ENCODE measurements around the gene RFX7. TPM values are rescaled to one million over a fixed set of nuclear protein-coding genes. Genes with fewer than 3 reads are reported as not detected.

The RFX7 gene
- total RNA-seq, 1 experiment from 2014 or later: 34.4 TPM

DNA sequence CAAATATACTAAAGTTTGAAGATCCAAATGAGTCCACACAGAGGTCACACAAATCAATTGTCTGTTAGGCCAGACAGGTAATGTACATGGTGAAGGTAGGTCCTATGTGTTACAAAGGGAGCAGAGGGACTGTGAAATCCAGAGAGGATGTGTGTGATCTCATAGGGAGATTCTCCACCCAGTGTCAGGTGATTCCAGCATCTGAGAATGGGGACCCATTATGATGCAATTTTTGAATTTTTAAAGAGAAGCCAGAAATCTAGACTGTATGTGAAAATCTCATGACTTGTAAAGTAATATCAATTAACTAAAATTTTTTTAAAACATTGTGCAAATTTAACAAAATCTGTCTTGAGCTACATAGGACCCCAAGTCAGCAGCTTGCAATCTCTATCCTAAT, 192.0 kb downstream of the RFX7 start:
- H3K36me3 ChIP-seq (ENCODE audit: insufficient read depth, low read length, poor library complexity, severe bottlenecking): no peaks in the 10 kb centered on the region
- no peaks in the 10 kb centered on the region for H3K9me3 ChIP-seq (ENCODE audit: low read depth, low read length, poor library complexity, severe bottlenecking)
- ChIA-PET POLR2A (ENCODE audit: low non-redundant PET) (no interaction called here), CTCF (no interaction called here)
- H3K4me1 ChIP-seq (ENCODE audit: insufficient read depth, low read length, poor library complexity, severe bottlenecking): no peaks in the 10 kb centered on the region
- intact Hi-C loops (cut with micrococcal nuclease; ENCODE audit: unreplicated experiment): loop anchor here (2.0 to 5.0 kb wide), 2 partner anchors 204 to 403 kb away; no protein-coding TSS in a partner anchor
- H3K4me3 ChIP-seq (ENCODE audit: low read depth, low read length, poor library complexity, severe bottlenecking): no peak overlapping the region
- no peak overlapping the region for H3K27ac ChIP-seq (ENCODE audit: low read depth, low read length, poor library complexity, severe bottlenecking)
- no TSS peak for BruUV-seq (replicated peaks)
- DNase-seq (ENCODE audit: low spot score): no peak
- TF ChIP-seq EZH2 (IDR thresholded peaks at IDR 0.05; ENCODE audit: borderline replicate concordance, low read depth, low read length, poor library complexity, severe bottlenecking): no peak
- TF ChIP-seq, protein P1, sequence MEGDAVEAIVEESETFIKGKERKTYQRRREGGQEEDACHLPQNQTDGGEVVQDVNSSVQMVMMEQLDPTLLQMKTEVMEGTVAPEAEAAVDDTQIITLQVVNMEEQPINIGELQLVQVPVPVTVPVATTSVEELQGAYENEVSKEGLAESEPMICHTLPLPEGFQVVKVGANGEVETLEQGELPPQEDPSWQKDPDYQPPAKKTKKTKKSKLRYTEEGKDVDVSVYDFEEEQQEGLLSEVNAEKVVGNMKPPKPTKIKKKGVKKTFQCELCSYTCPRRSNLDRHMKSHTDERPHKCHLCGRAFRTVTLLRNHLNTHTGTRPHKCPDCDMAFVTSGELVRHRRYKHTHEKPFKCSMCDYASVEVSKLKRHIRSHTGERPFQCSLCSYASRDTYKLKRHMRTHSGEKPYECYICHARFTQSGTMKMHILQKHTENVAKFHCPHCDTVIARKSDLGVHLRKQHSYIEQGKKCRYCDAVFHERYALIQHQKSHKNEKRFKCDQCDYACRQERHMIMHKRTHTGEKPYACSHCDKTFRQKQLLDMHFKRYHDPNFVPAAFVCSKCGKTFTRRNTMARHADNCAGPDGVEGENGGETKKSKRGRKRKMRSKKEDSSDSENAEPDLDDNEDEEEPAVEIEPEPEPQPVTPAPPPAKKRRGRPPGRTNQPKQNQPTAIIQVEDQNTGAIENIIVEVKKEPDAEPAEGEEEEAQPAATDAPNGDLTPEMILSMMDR (conservative IDR thresholded peaks at IDR 0.05; ENCODE audit: low read depth, low read length): no peak
- no peaks in the 10 kb centered on the region for H3K27me3 ChIP-seq (replicated peaks; ENCODE audit: insufficient read depth, low read depth, low read length, poor library complexity)

DNA sequence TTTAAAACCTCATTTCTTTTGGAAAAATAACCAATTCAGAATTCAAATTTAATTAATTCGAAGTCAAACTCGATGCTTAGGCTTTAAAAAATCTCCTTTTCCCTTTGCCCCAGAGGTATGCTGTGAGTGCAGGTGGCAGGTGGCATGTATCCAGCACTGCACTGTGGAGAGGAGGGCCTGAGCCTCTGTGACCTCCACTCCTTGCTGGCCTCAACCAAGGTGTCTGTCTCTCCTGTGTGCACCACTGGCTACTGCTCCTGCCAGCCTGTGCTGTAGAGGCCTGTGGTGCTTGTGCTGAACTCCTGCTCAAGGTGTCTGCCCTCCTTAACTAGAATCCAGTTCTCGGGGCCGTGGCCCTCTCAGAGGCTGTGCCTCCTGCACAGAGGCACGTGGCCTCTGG, 194.1 kb downstream of the RFX7 start:
- no peak overlapping the region for H3K4me3 ChIP-seq (ENCODE audit: low read depth, low read length, poor library complexity, severe bottlenecking)
- H3K27me3 ChIP-seq (replicated peaks; ENCODE audit: insufficient read depth, low read depth, low read length, poor library complexity): no peaks in the 10 kb centered on the region
- H3K9me3 ChIP-seq (ENCODE audit: low read depth, low read length, poor library complexity, severe bottlenecking): no peaks in the 10 kb centered on the region
- H3K27ac ChIP-seq (ENCODE audit: low read depth, low read length, poor library complexity, severe bottlenecking): no peak overlapping the region
- no peaks in the 10 kb centered on the region for H3K36me3 ChIP-seq (ENCODE audit: insufficient read depth, low read length, poor library complexity, severe bottlenecking)
- H3K4me1 ChIP-seq (ENCODE audit: insufficient read depth, low read length, poor library complexity, severe bottlenecking): no peaks in the 10 kb centered on the region
- POLR2A ChIA-PET (ENCODE audit: low non-redundant PET): no interaction called here
- intact Hi-C loops (cut with micrococcal nuclease; ENCODE audit: unreplicated experiment): no loop called here
- CTCF ChIA-PET: no interaction called here
- BruUV-seq (replicated peaks): no TSS peak
- TF ChIP-seq, protein P1 (conservative IDR thresholded peaks at IDR 0.05; ENCODE audit: low read depth, low read length): no peak
- TF ChIP-seq EZH2 (IDR thresholded peaks at IDR 0.05; ENCODE audit: borderline replicate concordance, low read depth, low read length, poor library complexity, severe bottlenecking): no peak
- no peak for DNase-seq (ENCODE audit: low spot score)

DNA sequence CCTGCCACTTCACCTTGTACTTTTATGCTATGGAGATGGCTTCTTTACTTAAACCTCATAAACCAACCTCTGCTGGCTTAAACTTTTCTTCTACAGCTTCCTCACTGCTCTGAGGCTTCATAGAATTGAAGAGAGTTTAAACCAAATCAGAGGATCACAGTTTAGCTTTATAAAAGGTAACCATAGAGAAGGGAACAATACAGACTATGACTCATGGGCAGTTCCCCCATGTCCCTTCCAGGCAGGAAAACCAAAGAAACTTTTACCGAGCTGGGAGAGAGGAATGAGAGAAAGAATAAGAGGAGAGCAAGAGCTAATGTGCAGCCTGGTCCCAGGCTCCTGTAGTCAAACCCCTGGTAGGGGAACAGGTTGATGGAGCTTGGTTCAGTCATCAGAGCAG, 196.3 kb downstream of the RFX7 start:
- ChIA-PET POLR2A (ENCODE audit: low non-redundant PET) (no interaction called here), CTCF (no interaction called here)
- Histone ChIP-seq H3K27me3 (replicated peaks; ENCODE audit: insufficient read depth, low read depth, low read length, poor library complexity) (no peaks in the 10 kb centered on the region), H3K9me3 (ENCODE audit: low read depth, low read length, poor library complexity, severe bottlenecking) (no peaks in the 10 kb centered on the region), H3K36me3 (ENCODE audit: insufficient read depth, low read length, poor library complexity, severe bottlenecking) (no peaks in the 10 kb centered on the region), H3K4me1 (ENCODE audit: insufficient read depth, low read length, poor library complexity, severe bottlenecking) (no peaks in the 10 kb centered on the region), H3K27ac (ENCODE audit: low read depth, low read length, poor library complexity, severe bottlenecking) (no peak overlapping the region), H3K4me3 (ENCODE audit: low read depth, low read length, poor library complexity, severe bottlenecking) (no peak overlapping the region)
- intact Hi-C loops (cut with micrococcal nuclease; ENCODE audit: unreplicated experiment): no loop called here
- no peak for TF ChIP-seq EZH2 (IDR thresholded peaks at IDR 0.05; ENCODE audit: borderline replicate concordance, low read depth, low read length, poor library complexity, severe bottlenecking)
- TF ChIP-seq, protein P1 (conservative IDR thresholded peaks at IDR 0.05; ENCODE audit: low read depth, low read length): no peak
- DNase-seq (ENCODE audit: low spot score): no peak
- BruUV-seq (replicated peaks): no TSS peak
